Mesothelial cell of epicardium (in vitro differentiated cells): Measurements from ENCODE around the gene MCF2L. TPM values are rescaled to one million over a fixed set of nuclear protein-coding genes. Genes with fewer than 3 reads are reported as not detected.
"Not testable (repeated sequence)": the region's sequence is repeated elsewhere in the genome, so short reads cannot be mapped to it uniquely, and the experiment has no call there.

ENCODE experiments used
- DNase-seq, 2 experiments: peaks; one replicate each; pipeline ENCODE4 v3.0.0; 2021; ENCODE audit warnings: low spot score in 2 of 2; ENCODE audit not compliant: unreplicated experiment in 2 of 2
- H3K27ac Mint-ChIP-seq: 2 replicates; pipeline ENCODE4 v1.8.0; 2021; ENCODE audit warnings: mixed read lengths
- H3K27me3 Mint-ChIP-seq: 2 replicates; pipeline ENCODE4 v1.8.0; 2021; ENCODE audit warnings: low read depth, mixed read lengths
- H3K36me3 Mint-ChIP-seq: 2 replicates; pipeline ENCODE4 v1.8.0; 2021; ENCODE audit warnings: mixed read lengths
- H3K4me1 Mint-ChIP-seq: 2 replicates; pipeline ENCODE4 v1.8.0; 2021; ENCODE audit warnings: mixed read lengths
- H3K4me3 Mint-ChIP-seq: 2 replicates; pipeline ENCODE4 v1.8.0; 2021; ENCODE audit warnings: mild to moderate bottlenecking, moderate library complexity, mixed read lengths
- H3K9me3 Mint-ChIP-seq: 2 replicates; pipeline ENCODE4 v1.8.0; 2021; ENCODE audit warnings: mixed read lengths
- CTCF ChIP-seq: fragments of 200-600 bp; sonication (generic); IDR thresholded peaks from one replicate; pipeline ENCODE4 v1.5.0; 2021; ENCODE audit warnings: antibody characterized with exemption; ENCODE audit not compliant: unreplicated experiment
- total RNA-seq: library from RNA; stranded (reverse); gene quantifications from 3 replicates; pipeline ENCODE4 v1.2.1, GENCODE V29; 2021

Gene MCF2L
- total RNA-seq, 1 donor from 2014 or later, result 36.6 TPM

GRCh38 chr13:113053801-113054604 is 85.0 kb downstream of the MCF2L start:
- Mint-ChIP-seq H3K4me1 (peaks cover 6% of the 10 kb centered on the region), H3K27me3 (peaks cover 25% of the 10 kb centered on the region), H3K4me3 (no peak overlapping the region), H3K9me3 (no peaks in the 10 kb centered on the region), H3K27ac (no peak overlapping the region), H3K36me3 (no peaks in the 10 kb centered on the region)
- no peak for TF ChIP-seq CTCF
- DNase-seq, result peak in 1 of 2 experiments; percentile 2

- no peak for TF ChIP-seq CTCF
- Mint-ChIP-seq H3K4me1 (peaks cover 6% of the 10 kb centered on the region), H3K27ac (no peak overlapping the region), H3K27me3 (peaks cover 6% of the 10 kb centered on the region), H3K36me3 (no peaks in the 10 kb centered on the region), H3K4me3 (no peak overlapping the region), H3K9me3 (no peaks in the 10 kb centered on the region)
- no peak for DNase-seq
These were observed 88.1 kb downstream of the MCF2L start for GRCh38 chr13:113057084-113057483.

- H3K4me1 Mint-ChIP-seq, H3K27me3 Mint-ChIP-seq, H3K36me3 Mint-ChIP-seq, H3K4me3 Mint-ChIP-seq, H3K9me3 Mint-ChIP-seq, H3K27ac Mint-ChIP-seq, DNase-seq: not testable (repeated sequence)
These were observed 88.5 kb downstream of the MCF2L start for GRCh38 chr13:113057559-113057958.

- Mint-ChIP-seq H3K36me3 (no peaks in the 10 kb centered on the region), H3K4me3 (no peak overlapping the region), H3K9me3 (no peaks in the 10 kb centered on the region), H3K27ac (no peak overlapping the region), H3K4me1 (peaks cover 6% of the 10 kb centered on the region), H3K27me3 (peaks cover 2% of the 10 kb centered on the region)
- DNase-seq, result no peak
- TF ChIP-seq CTCF, result no peak
These were observed 89.3 kb downstream of the MCF2L start for GRCh38 chr13:113058129-113058987.

GRCh38 chr13:113058988-113059850 is 90.2 kb downstream of the MCF2L start:
- Mint-ChIP-seq H3K4me3 (no peak overlapping the region), H3K36me3 (no peaks in the 10 kb centered on the region), H3K27ac (no peak overlapping the region), H3K9me3 (no peaks in the 10 kb centered on the region), H3K27me3 (no peaks in the 10 kb centered on the region), H3K4me1 (peaks cover 6% of the 10 kb centered on the region)
- TF ChIP-seq CTCF, result no peak
- DNase-seq, result no peak
